ENCODE measurements around the gene NCKAP5.

The NCKAP5 gene

GRCh38 chr2:133080822-133081221 lies 487.4 kb downstream of the NCKAP5 start:
- DNase-seq (ENCODE audit: low spot score), result no peak

GRCh38 chr2:133078667-133079411 lies 489.4 kb downstream of the NCKAP5 start:
- DNase-seq (ENCODE audit: low spot score), result no peak

- DNase-seq (ENCODE audit: low spot score), result no peak
Observed at GRCh38 chr2:133077269-133077822, 490.9 kb downstream of the NCKAP5 start.

- no peak for DNase-seq (ENCODE audit: low spot score)
Observed at GRCh38 chr2:133072837-133073694, 495.2 kb downstream of the NCKAP5 start.

- no peak for DNase-seq (ENCODE audit: low spot score)
Observed at GRCh38 chr2:133063775-133064174, 504.5 kb downstream of the NCKAP5 start.

GRCh38 chr2:133062931-133063665 lies 505.2 kb downstream of the NCKAP5 start:
- DNase-seq (ENCODE audit: low spot score), result no peak

- DNase-seq (ENCODE audit: low spot score), result no peak
Observed at GRCh38 chr2:133061874-133062593, 506.2 kb downstream of the NCKAP5 start.

GRCh38 chr2:133054297-133054696 lies 514.0 kb downstream of the NCKAP5 start:
- peak; percentile 17 for DNase-seq (ENCODE audit: low spot score)

- DNase-seq (ENCODE audit: low spot score), result no peak
Observed at GRCh38 chr2:133053541-133053940, 514.7 kb downstream of the NCKAP5 start.

GRCh38 chr2:133045787-133046186 lies 522.5 kb downstream of the NCKAP5 start:
- no peak for DNase-seq (ENCODE audit: low spot score)

- DNase-seq (ENCODE audit: low spot score), result no peak
Observed at GRCh38 chr2:133044556-133044955, 523.7 kb downstream of the NCKAP5 start.

- no peak for DNase-seq (ENCODE audit: low spot score)
Observed at GRCh38 chr2:133040170-133040569, 528.1 kb downstream of the NCKAP5 start.

GRCh38 chr2:133039531-133039930 lies 528.7 kb downstream of the NCKAP5 start:
- no peak for DNase-seq (ENCODE audit: low spot score)

- DNase-seq (ENCODE audit: low spot score), result no peak
Observed at GRCh38 chr2:133026536-133027177, 541.6 kb downstream of the NCKAP5 start.

GRCh38 chr2:133025004-133025403 lies 543.3 kb downstream of the NCKAP5 start:
- DNase-seq (ENCODE audit: low spot score), result no peak

- DNase-seq (ENCODE audit: low spot score), result no peak
Observed at GRCh38 chr2:133012847-133013734, 555.2 kb downstream of the NCKAP5 start.

- DNase-seq (ENCODE audit: low spot score), result no peak
Observed at GRCh38 chr2:133004623-133005022, 563.6 kb downstream of the NCKAP5 start.

- DNase-seq (ENCODE audit: low spot score), result no peak
Observed at GRCh38 chr2:132999421-132999820, 568.8 kb downstream of the NCKAP5 start.

GRCh38 chr2:132998221-132998620 lies 570.0 kb downstream of the NCKAP5 start:
- no peak for DNase-seq (ENCODE audit: low spot score)

- DNase-seq (ENCODE audit: low spot score), result no peak
Observed at GRCh38 chr2:132991471-132992045, 576.7 kb downstream of the NCKAP5 start.

Measured in hepatic stellate cell (primary cell).